WTC11 (cell line): ENCODE data around the gene ERGIC2. TPM values are rescaled to one million over a fixed set of nuclear protein-coding genes. Genes with fewer than 3 reads are reported as not detected.

Experiments
- ATAC-seq: fragments of 200-7000 bp; cut with Tn5 transposase; 2 replicates; pipeline ENCODE4 v1.10.0; 2021; ENCODE audit warnings: mild to moderate bottlenecking, moderate library complexity
- CTCF ChIA-PET: fragments of 300-600 bp; sonication (Branson Sonifier 250); formaldehyde crosslinking; loops from one replicate; lab custom pipeline; 2021; ENCODE audit warnings: antibody characterized with exemption; lab: Charles Lee
- POLR2A ChIA-PET: fragments of 350-600 bp; sonication (Branson Sonifier 250); formaldehyde crosslinking; loops from one replicate; lab custom pipeline; 2021; ENCODE audit warnings: antibody characterized with exemption; lab: Charles Lee
- DNase-seq: peaks from one replicate; pipeline ENCODE4 v3.0.0; 2021; ENCODE audit warnings: low spot score
- H3K27ac Mint-ChIP-seq: 2 replicates; pipeline ENCODE4 v1.8.0; 2021; ENCODE audit warnings: mixed read lengths
- H3K27me3 Mint-ChIP-seq: 2 replicates; pipeline ENCODE4 v1.8.0; 2021; ENCODE audit warnings: low read depth, mild to moderate bottlenecking, moderate library complexity, mixed read lengths
- H3K36me3 Mint-ChIP-seq: 2 replicates; pipeline ENCODE4 v1.8.0; 2021; ENCODE audit warnings: mixed read lengths
- H3K4me1 Mint-ChIP-seq: 2 replicates; pipeline ENCODE4 v1.8.0; 2022; ENCODE audit warnings: mixed read lengths
- H3K4me3 Mint-ChIP-seq: 2 replicates; pipeline ENCODE4 v1.8.0; 2021; ENCODE audit warnings: mild to moderate bottlenecking, moderate library complexity, mixed read lengths
- H3K9me3 Mint-ChIP-seq: 2 replicates; pipeline ENCODE4 v1.8.0; 2021; ENCODE audit warnings: mixed read lengths
- ATF1 ChIP-seq: sonication (generic); formaldehyde crosslinking; IDR thresholded peaks from 2 replicates; pipeline ENCODE4 v1.8.1; 2023; ENCODE audit warnings: mild to moderate bottlenecking, moderate library complexity, missing genetic modification reagents
- ELF4 ChIP-seq: sonication (generic); formaldehyde crosslinking; IDR thresholded peaks from 2 replicates; pipeline ENCODE4 v1.8.1; 2022; ENCODE audit warnings: low read depth, mild to moderate bottlenecking, moderate library complexity, missing genetic modification reagents
- FOXJ3 ChIP-seq: sonication (generic); formaldehyde crosslinking; IDR thresholded peaks from 2 replicates; pipeline ENCODE4 v1.9.0; 2021; ENCODE audit warnings: missing genetic modification reagents, mild to moderate bottlenecking, borderline replicate concordance
- HMGA2 ChIP-seq: fragments of 250-450 bp; sonication (Bioruptor Pico); IDR thresholded peaks from 2 replicates; pipeline ENCODE4 v1.4.0; 2021; ENCODE audit warnings: mild to moderate bottlenecking, moderate library complexity
- NFYB ChIP-seq: sonication (generic); formaldehyde crosslinking; conservative IDR thresholded peaks from 2 replicates; pipeline ENCODE4 v1.8.0; 2022; ENCODE audit warnings: low read depth, missing genetic modification reagents
- SP1 ChIP-seq: sonication (generic); formaldehyde crosslinking; conservative IDR thresholded peaks from 2 replicates; pipeline ENCODE4 v1.8.1; 2022; ENCODE audit warnings: missing genetic modification reagents
- TEAD1 ChIP-seq: sonication (generic); formaldehyde crosslinking; IDR thresholded peaks from 2 replicates; pipeline ENCODE4 v1.8.0; 2022; ENCODE audit warnings: mild to moderate bottlenecking, missing genetic modification reagents
- TEAD4 ChIP-seq: sonication (generic); formaldehyde crosslinking; IDR thresholded peaks from 2 replicates; pipeline ENCODE4 v1.8.0; 2022; ENCODE audit warnings: mild to moderate bottlenecking, missing genetic modification reagents
- ZBTB21 ChIP-seq: sonication (generic); formaldehyde crosslinking; IDR thresholded peaks from 2 replicates; pipeline ENCODE4 v1.8.1; 2023; ENCODE audit warnings: mild to moderate bottlenecking, missing genetic modification reagents, borderline replicate concordance
- ZNF416 ChIP-seq: fragments of 250-450 bp; sonication (Bioruptor Pico); IDR thresholded peaks from 2 replicates; pipeline ENCODE4 v1.9.0; 2021; ENCODE audit warnings: mild to moderate bottlenecking, inconsistent platforms
- total RNA-seq: library from RNA; stranded (reverse); gene quantifications from 3 replicates; pipeline ENCODE4 v1.2.3, GENCODE V29; 2021
- TF ChIP-seq, protein P1 (sequence below): fragments of 250-450 bp; sonication (Bioruptor Pico); IDR thresholded peaks from 2 replicates; pipeline ENCODE4 v1.8.0; 2021; ENCODE audit warnings: mild to moderate bottlenecking
- TF ChIP-seq, protein P2 (sequence below): sonication (generic); formaldehyde crosslinking; IDR thresholded peaks from 2 replicates; pipeline ENCODE4 v1.8.0; 2023; ENCODE audit warnings: missing genetic modification reagents
- TF ChIP-seq, protein P3 (sequence below): sonication (generic); formaldehyde crosslinking; IDR thresholded peaks from 2 replicates; pipeline ENCODE4 v1.8.1; 2022; ENCODE audit warnings: mild to moderate bottlenecking, moderate library complexity, missing genetic modification reagents
- TF ChIP-seq, protein P4 (sequence below): fragments of 200-600 bp; IDR thresholded peaks from 2 replicates; pipeline ENCODE4 v1.8.0; 2022; ENCODE audit warnings: antibody characterized with exemption
- TF ChIP-seq, protein P5 (sequence below): sonication (generic); formaldehyde crosslinking; IDR thresholded peaks from 2 replicates; pipeline ENCODE4 v1.8.0; 2023; ENCODE audit warnings: missing genetic modification reagents, mild to moderate bottlenecking, borderline replicate concordance
- TF ChIP-seq, protein P6 (sequence below): sonication (generic); formaldehyde crosslinking; conservative IDR thresholded peaks from 2 replicates; pipeline ENCODE4 v1.8.1; 2022; ENCODE audit warnings: mild to moderate bottlenecking, missing genetic modification reagents
- TF ChIP-seq, protein P7 (sequence below): fragments of 250-450 bp; sonication (Bioruptor Pico); IDR thresholded peaks from 2 replicates; pipeline ENCODE4 v1.9.0; 2021; ENCODE audit warnings: mild to moderate bottlenecking

ERGIC2 gene
- total RNA-seq, 1 experiment from 2014 or later: 51.4 TPM

DNA sequence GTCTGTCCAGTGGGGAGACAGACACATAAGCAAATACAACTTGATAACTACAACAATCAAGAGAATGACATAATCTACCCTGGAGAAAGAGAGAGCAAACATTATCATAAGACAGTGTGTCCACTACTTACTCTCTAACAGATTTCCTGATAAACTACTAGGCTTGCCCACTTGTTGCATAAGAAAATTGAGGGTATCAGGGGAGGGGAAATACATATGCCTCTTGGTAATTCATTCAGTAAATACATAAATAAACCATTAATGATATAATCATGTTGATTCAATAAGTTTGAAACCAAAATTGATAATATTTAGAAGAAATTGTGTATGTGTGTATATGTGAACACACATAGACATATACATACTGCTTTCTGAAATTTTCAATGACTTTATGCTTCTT is 76.6 kb downstream of the ERGIC2 start:
- H3K4me3 Mint-ChIP-seq: no peak overlapping the region
- POLR2A ChIA-PET: no interaction called here
- H3K27me3 Mint-ChIP-seq: no peaks in the 10 kb centered on the region
- TF ChIP-seq, protein P1, sequence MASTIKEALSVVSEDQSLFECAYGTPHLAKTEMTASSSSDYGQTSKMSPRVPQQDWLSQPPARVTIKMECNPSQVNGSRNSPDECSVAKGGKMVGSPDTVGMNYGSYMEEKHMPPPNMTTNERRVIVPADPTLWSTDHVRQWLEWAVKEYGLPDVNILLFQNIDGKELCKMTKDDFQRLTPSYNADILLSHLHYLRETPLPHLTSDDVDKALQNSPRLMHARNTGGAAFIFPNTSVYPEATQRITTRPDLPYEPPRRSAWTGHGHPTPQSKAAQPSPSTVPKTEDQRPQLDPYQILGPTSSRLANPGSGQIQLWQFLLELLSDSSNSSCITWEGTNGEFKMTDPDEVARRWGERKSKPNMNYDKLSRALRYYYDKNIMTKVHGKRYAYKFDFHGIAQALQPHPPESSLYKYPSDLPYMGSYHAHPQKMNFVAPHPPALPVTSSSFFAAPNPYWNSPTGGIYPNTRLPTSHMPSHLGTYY (CRISPR knock-in tag): no peak
- no peak for TF ChIP-seq ATF1
- H3K4me1 Mint-ChIP-seq: peaks cover 6% of the 10 kb centered on the region
- CTCF ChIA-PET: no interaction called here
- ATAC-seq: no peak
- no peak overlapping the region for H3K27ac Mint-ChIP-seq
- H3K36me3 Mint-ChIP-seq: no peaks in the 10 kb centered on the region
- H3K9me3 Mint-ChIP-seq: no peaks in the 10 kb centered on the region
- DNase-seq: no peak

DNA sequence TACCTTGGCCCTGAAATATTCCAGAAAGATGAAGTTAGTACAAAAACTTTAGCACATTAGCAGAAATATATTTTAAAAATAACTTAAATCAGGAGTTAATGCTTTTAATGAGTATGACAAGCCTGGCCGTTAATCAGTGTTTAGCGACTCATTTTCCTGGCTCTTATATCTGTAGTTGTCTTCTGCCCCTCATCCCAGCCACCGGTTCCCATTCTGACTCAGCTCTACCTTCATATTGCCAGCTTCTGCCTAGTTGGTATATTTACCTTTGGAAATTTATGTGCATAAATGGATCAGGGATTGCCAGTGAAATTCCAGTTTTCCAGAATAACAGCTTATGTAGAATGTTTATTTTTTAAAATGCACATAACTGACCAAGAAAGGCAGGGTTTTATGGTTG is 79.9 kb downstream of the ERGIC2 start:
- no peaks in the 10 kb centered on the region for H3K9me3 Mint-ChIP-seq
- no peak for DNase-seq
- peaks cover 6% of the 10 kb centered on the region for H3K4me1 Mint-ChIP-seq
- no peak overlapping the region for H3K27ac Mint-ChIP-seq
- H3K4me3 Mint-ChIP-seq: no peak overlapping the region
- no peaks in the 10 kb centered on the region for H3K36me3 Mint-ChIP-seq
- H3K27me3 Mint-ChIP-seq: no peaks in the 10 kb centered on the region
- TF ChIP-seq, protein P2, sequence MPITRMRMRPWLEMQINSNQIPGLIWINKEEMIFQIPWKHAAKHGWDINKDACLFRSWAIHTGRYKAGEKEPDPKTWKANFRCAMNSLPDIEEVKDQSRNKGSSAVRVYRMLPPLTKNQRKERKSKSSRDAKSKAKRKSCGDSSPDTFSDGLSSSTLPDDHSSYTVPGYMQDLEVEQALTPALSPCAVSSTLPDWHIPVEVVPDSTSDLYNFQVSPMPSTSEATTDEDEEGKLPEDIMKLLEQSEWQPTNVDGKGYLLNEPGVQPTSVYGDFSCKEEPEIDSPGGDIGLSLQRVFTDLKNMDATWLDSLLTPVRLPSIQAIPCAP: no peak
- no peak for TF ChIP-seq ZBTB21
- TF ChIP-seq, protein P3, sequence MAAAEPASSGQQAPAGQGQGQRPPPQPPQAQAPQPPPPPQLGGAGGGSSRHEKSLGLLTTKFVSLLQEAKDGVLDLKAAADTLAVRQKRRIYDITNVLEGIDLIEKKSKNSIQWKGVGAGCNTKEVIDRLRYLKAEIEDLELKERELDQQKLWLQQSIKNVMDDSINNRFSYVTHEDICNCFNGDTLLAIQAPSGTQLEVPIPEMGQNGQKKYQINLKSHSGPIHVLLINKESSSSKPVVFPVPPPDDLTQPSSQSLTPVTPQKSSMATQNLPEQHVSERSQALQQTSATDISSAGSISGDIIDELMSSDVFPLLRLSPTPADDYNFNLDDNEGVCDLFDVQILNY (CRISPR knock-in tag): no peak
- TF ChIP-seq, protein P4, sequence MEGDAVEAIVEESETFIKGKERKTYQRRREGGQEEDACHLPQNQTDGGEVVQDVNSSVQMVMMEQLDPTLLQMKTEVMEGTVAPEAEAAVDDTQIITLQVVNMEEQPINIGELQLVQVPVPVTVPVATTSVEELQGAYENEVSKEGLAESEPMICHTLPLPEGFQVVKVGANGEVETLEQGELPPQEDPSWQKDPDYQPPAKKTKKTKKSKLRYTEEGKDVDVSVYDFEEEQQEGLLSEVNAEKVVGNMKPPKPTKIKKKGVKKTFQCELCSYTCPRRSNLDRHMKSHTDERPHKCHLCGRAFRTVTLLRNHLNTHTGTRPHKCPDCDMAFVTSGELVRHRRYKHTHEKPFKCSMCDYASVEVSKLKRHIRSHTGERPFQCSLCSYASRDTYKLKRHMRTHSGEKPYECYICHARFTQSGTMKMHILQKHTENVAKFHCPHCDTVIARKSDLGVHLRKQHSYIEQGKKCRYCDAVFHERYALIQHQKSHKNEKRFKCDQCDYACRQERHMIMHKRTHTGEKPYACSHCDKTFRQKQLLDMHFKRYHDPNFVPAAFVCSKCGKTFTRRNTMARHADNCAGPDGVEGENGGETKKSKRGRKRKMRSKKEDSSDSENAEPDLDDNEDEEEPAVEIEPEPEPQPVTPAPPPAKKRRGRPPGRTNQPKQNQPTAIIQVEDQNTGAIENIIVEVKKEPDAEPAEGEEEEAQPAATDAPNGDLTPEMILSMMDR: no peak
- TF ChIP-seq HMGA2 (CRISPR knock-in tag): no peak
- TF ChIP-seq, protein P5, sequence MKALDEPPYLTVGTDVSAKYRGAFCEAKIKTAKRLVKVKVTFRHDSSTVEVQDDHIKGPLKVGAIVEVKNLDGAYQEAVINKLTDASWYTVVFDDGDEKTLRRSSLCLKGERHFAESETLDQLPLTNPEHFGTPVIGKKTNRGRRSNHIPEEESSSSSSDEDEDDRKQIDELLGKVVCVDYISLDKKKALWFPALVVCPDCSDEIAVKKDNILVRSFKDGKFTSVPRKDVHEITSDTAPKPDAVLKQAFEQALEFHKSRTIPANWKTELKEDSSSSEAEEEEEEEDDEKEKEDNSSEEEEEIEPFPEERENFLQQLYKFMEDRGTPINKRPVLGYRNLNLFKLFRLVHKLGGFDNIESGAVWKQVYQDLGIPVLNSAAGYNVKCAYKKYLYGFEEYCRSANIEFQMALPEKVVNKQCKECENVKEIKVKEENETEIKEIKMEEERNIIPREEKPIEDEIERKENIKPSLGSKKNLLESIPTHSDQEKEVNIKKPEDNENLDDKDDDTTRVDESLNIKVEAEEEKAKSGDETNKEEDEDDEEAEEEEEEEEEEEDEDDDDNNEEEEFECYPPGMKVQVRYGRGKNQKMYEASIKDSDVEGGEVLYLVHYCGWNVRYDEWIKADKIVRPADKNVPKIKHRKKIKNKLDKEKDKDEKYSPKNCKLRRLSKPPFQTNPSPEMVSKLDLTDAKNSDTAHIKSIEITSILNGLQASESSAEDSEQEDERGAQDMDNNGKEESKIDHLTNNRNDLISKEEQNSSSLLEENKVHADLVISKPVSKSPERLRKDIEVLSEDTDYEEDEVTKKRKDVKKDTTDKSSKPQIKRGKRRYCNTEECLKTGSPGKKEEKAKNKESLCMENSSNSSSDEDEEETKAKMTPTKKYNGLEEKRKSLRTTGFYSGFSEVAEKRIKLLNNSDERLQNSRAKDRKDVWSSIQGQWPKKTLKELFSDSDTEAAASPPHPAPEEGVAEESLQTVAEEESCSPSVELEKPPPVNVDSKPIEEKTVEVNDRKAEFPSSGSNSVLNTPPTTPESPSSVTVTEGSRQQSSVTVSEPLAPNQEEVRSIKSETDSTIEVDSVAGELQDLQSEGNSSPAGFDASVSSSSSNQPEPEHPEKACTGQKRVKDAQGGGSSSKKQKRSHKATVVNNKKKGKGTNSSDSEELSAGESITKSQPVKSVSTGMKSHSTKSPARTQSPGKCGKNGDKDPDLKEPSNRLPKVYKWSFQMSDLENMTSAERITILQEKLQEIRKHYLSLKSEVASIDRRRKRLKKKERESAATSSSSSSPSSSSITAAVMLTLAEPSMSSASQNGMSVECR (CRISPR knock-in tag): no peak
- TF ChIP-seq, protein P6, sequence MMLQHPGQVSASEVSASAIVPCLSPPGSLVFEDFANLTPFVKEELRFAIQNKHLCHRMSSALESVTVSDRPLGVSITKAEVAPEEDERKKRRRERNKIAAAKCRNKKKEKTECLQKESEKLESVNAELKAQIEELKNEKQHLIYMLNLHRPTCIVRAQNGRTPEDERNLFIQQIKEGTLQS: no peak
- TF ChIP-seq ZNF416 (CRISPR knock-in tag): no peak
- no peak for TF ChIP-seq TEAD1 (CRISPR knock-in tag)
- TF ChIP-seq, all 79 proteins: peak for 0
- ATAC-seq: no peak
- POLR2A ChIA-PET: no interaction called here
- CTCF ChIA-PET: interaction anchor here (1.4 kb wide), 1 partner anchor 17 kb away, joined by 4 read pairs; no protein-coding TSS in a partner anchor

DNA sequence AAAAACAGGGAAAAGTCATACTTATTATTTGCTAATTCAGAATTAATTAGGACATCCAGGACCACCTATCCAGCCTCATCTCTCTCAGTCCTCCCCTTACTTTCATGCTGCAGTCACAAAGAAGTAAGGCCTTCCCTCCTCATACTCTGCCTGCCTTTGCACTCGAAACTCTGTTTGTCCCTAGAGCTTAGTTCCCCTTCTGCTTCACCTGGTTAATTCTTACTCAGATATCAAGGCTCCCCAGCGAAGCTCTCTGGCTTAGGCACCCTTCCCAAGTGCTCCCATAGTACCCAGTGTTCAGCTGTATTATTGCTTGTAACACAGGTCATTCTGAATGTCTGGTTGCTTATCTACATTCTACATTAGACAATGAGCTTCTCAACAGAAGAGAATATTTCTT is 81.3 kb downstream of the ERGIC2 start:
- Mint-ChIP-seq H3K4me1 (peaks cover 6% of the 10 kb centered on the region), H3K27me3 (no peaks in the 10 kb centered on the region), H3K36me3 (no peaks in the 10 kb centered on the region), H3K27ac (no peak overlapping the region), H3K4me3 (no peak overlapping the region), H3K9me3 (no peaks in the 10 kb centered on the region)
- POLR2A ChIA-PET: no interaction called here
- no peak for ATAC-seq
- TF ChIP-seq SP1 (CRISPR knock-in tag) (no peak), FOXJ3 (CRISPR knock-in tag) (no peak), TEAD4 (CRISPR knock-in tag) (no peak), ELF4 (CRISPR knock-in tag) (no peak), HMGA2 (CRISPR knock-in tag) (no peak), NFYB (CRISPR knock-in tag) (no peak)
- TF ChIP-seq, protein P7, sequence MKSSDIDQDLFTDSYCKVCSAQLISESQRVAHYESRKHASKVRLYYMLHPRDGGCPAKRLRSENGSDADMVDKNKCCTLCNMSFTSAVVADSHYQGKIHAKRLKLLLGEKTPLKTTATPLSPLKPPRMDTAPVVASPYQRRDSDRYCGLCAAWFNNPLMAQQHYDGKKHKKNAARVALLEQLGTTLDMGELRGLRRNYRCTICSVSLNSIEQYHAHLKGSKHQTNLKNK (CRISPR knock-in tag): no peak
- CTCF ChIA-PET: interaction anchor here (0.7 to 1.4 kb wide), 2 partner anchors 227 to 284 kb away, joined by 3 to 4 read pairs; no protein-coding TSS in a partner anchor
- DNase-seq: no peak
